GM12891 (cell line): ENCODE measurements around the gene SPRY2.
"Not testable (repeated sequence)": the region's sequence is repeated elsewhere in the genome, so short reads cannot be mapped to it uniquely, and the experiment has no call there.

ENCODE experiments used
- POLR2A ChIP-seq: IDR thresholded peaks from 2 replicates; pipeline ENCODE4 v1.6.1; 2011; ENCODE audit warnings: low read depth, low read length, control low read depth
- POLR2AphosphoS5 ChIP-seq: IDR thresholded peaks from 2 replicates; pipeline ENCODE4 v1.6.1; 2011; ENCODE audit warnings: low read depth, low read length, control low read depth
- TAF1 ChIP-seq: IDR thresholded peaks from 2 replicates; pipeline ENCODE4 v1.6.1; 2011; ENCODE audit warnings: low read depth, low read length, control low read depth

DNA sequence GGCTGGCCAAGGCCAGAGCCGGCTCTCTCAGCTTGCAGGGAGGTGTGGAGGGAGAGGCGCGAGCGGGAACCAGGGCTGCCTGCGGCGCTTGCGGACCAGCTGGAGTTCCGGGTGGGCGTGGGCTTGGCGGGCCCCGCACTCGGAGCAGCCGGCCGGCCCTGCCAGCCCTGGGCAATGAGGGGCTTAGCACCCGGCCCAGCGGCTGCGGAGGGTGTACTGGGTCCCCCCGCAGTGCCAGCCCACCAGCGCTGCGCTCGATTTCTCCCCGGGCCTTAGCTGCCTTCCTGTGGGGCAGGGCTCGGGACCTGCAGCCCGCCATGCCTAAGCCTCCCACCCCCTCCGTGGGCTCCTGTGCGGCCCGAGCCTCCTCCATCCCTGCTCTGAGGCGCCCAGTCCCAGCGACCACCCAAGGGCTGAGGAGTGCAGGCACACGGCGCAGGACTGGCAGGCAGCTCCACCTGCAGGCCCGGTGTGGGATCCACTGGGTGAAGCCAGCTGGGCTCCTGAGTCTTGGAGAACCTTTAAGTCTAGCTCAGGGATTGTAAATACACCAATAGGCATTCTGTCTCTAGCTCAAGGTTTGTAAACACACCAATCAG lies 14.7 kb upstream of the SPRY2 start:
- TF ChIP-seq POLR2A, POLR2AphosphoS5, TAF1: not testable (repeated sequence)
